ENCODE data around the gene IRF1.

IRF1 gene

GRCh38 chr5:132458651-132459030 lies 31.9 kb downstream of the IRF1 start:
- no peaks in the 10 kb centered on the region for H3K9me3 ChIP-seq (ENCODE audit: control insufficient read depth, low read length)
- H4K91ac ChIP-seq (ENCODE audit: low read length) = no peak overlapping the region
- H3K4me2 ChIP-seq (ENCODE audit: low read length, poor library complexity, severe bottlenecking) = no peak overlapping the region
- H3K18ac ChIP-seq (ENCODE audit: low read depth in 1 of 2, low read length in 2 of 2) = peak overlapping the region in 1 of 2 experiments; percentile 11
- no peak overlapping the region for H2AK5ac ChIP-seq (ENCODE audit: low read length, severe bottlenecking)
- no peak overlapping the region for H3K4ac ChIP-seq (ENCODE audit: low read depth in 1 of 2, low read length in 2 of 2)
- peaks cover 12% of the 10 kb centered on the region for H3K79me1 ChIP-seq (replicated peaks; ENCODE audit: low read length, poor library complexity, severe bottlenecking)
- H2BK12ac ChIP-seq (ENCODE audit: low read length in 2 of 2) = no peak overlapping the region
- H2BK120ac ChIP-seq (ENCODE audit: low read depth, low read length) = no peak overlapping the region
- no peaks in the 10 kb centered on the region for H3K27me3 ChIP-seq (ENCODE audit: control insufficient read depth in 1 of 2, insufficient read depth in 1 of 2, low read length in 2 of 2)
- peak overlapping the region; percentile 14 for H3K9ac ChIP-seq (ENCODE audit: low read length)
- no peak overlapping the region for H2BK5ac ChIP-seq (ENCODE audit: low read depth, low read length, poor library complexity, severe bottlenecking)
- H2BK15ac ChIP-seq (ENCODE audit: low read depth, poor library complexity, severe bottlenecking) = no peak overlapping the region
- H4K8ac ChIP-seq (ENCODE audit: low read length) = no peak overlapping the region
- H2AFZ ChIP-seq (ENCODE audit: low read depth, low read length) = no peak overlapping the region
- H3K4me1 ChIP-seq (ENCODE audit: control insufficient read depth, insufficient read depth, low read depth, low read length) = peaks cover 40% of the 10 kb centered on the region
- peak; percentile 79 for DNase-seq
- H3K4me3 ChIP-seq (ENCODE audit: insufficient read depth in 1 of 2, low read depth in 1 of 2, low read length in 2 of 2) = no peak overlapping the region
- H3K36me3 ChIP-seq (ENCODE audit: control insufficient read depth in 1 of 2, insufficient read depth in 2 of 2, low read depth in 1 of 2, low read length in 2 of 2) = peaks cover 4 to 12% of the 10 kb centered on the region in 2 experiments
- H3K14ac ChIP-seq (ENCODE audit: low read length in 2 of 2) = no peak overlapping the region
- H3K27ac ChIP-seq (ENCODE audit: low read length, poor library complexity, severe bottlenecking) = peak overlapping the region; percentile 95
- WGBS = no CpG with 5 or more reads among the region's 1 CpG
- H3K23ac ChIP-seq (ENCODE audit: low read length in 2 of 2) = no peak overlapping the region

GRCh38 chr5:132458226-132458560 lies 32.4 kb downstream of the IRF1 start:
- Histone ChIP-seq H2BK5ac (ENCODE audit: low read depth, low read length, poor library complexity, severe bottlenecking) (no peak overlapping the region), H2BK12ac (ENCODE audit: low read length in 2 of 2) (no peak overlapping the region), H4K8ac (ENCODE audit: low read length) (no peak overlapping the region), H3K23ac (ENCODE audit: low read length in 2 of 2) (no peak overlapping the region), H3K9ac (ENCODE audit: low read length) (peak overlapping the region; percentile 55), H3K18ac (ENCODE audit: low read depth in 1 of 2, low read length in 2 of 2) (no peak overlapping the region), H2AK5ac (ENCODE audit: low read length, severe bottlenecking) (no peak overlapping the region), H3K9me3 (ENCODE audit: control insufficient read depth, low read length) (no peaks in the 10 kb centered on the region), H3K27ac (ENCODE audit: low read length, poor library complexity, severe bottlenecking) (peak overlapping the region; percentile 95), H3K36me3 (ENCODE audit: control insufficient read depth in 1 of 2, insufficient read depth in 2 of 2, low read depth in 1 of 2, low read length in 2 of 2) (peaks cover 4 to 16% of the 10 kb centered on the region in 2 experiments), H3K27me3 (ENCODE audit: control insufficient read depth in 1 of 2, insufficient read depth in 1 of 2, low read length in 2 of 2) (no peaks in the 10 kb centered on the region), H3K79me1 (replicated peaks; ENCODE audit: low read length, poor library complexity, severe bottlenecking) (peaks cover 12% of the 10 kb centered on the region), H2BK120ac (ENCODE audit: low read depth, low read length) (no peak overlapping the region), H3K4me3 (ENCODE audit: insufficient read depth in 1 of 2, low read depth in 1 of 2, low read length in 2 of 2) (no peak overlapping the region), H3K14ac (ENCODE audit: low read length in 2 of 2) (no peak overlapping the region), H3K4me1 (ENCODE audit: control insufficient read depth, insufficient read depth, low read depth, low read length) (peaks cover 37% of the 10 kb centered on the region), H3K4ac (ENCODE audit: low read depth in 1 of 2, low read length in 2 of 2) (no peak overlapping the region), H3K4me2 (ENCODE audit: low read length, poor library complexity, severe bottlenecking) (no peak overlapping the region), H2BK15ac (ENCODE audit: low read depth, poor library complexity, severe bottlenecking) (no peak overlapping the region), H4K91ac (ENCODE audit: low read length) (no peak overlapping the region), H2AFZ (ENCODE audit: low read depth, low read length) (no peak overlapping the region)
- DNase-seq = peak; percentile 80
- WGBS = 100% methylated on average over 3 of the region's 3 CpGs

- H3K36me3 ChIP-seq (ENCODE audit: control insufficient read depth in 1 of 2, insufficient read depth in 2 of 2, low read depth in 1 of 2, low read length in 2 of 2) = peaks cover 4 to 16% of the 10 kb centered on the region in 2 experiments
Observed at GRCh38 chr5:132457371-132458225, 33.0 kb downstream of the IRF1 start.

GRCh38 chr5:132456987-132457361 lies 33.6 kb downstream of the IRF1 start:
- Histone ChIP-seq H3K4me2 (ENCODE audit: low read length, poor library complexity, severe bottlenecking) (no peak overlapping the region), H3K4me3 (ENCODE audit: insufficient read depth in 1 of 2, low read depth in 1 of 2, low read length in 2 of 2) (no peak overlapping the region), H3K36me3 (ENCODE audit: control insufficient read depth in 1 of 2, insufficient read depth in 2 of 2, low read depth in 1 of 2, low read length in 2 of 2) (peaks cover 4 to 16% of the 10 kb centered on the region in 2 experiments), H2BK12ac (ENCODE audit: low read length in 2 of 2) (peak overlapping the region; percentile 97 to 99), H2BK15ac (ENCODE audit: low read depth, poor library complexity, severe bottlenecking) (peak overlapping the region; percentile 95), H3K4ac (ENCODE audit: low read depth in 1 of 2, low read length in 2 of 2) (peak overlapping the region; percentile 90 to 98), H2BK5ac (ENCODE audit: low read depth, low read length, poor library complexity, severe bottlenecking) (no peak overlapping the region), H3K23ac (ENCODE audit: low read length in 2 of 2) (peak overlapping the region in 1 of 2 experiments; percentile 68), H3K9me3 (ENCODE audit: control insufficient read depth, low read length) (no peaks in the 10 kb centered on the region), H2BK120ac (ENCODE audit: low read depth, low read length) (peak overlapping the region; percentile 96), H3K14ac (ENCODE audit: low read length in 2 of 2) (peak overlapping the region in 1 of 2 experiments; percentile 73), H2AFZ (ENCODE audit: low read depth, low read length) (peak overlapping the region; percentile 29), H3K27me3 (ENCODE audit: control insufficient read depth in 1 of 2, insufficient read depth in 1 of 2, low read length in 2 of 2) (no peaks in the 10 kb centered on the region), H4K8ac (ENCODE audit: low read length) (peak overlapping the region; percentile 95), H3K79me1 (replicated peaks; ENCODE audit: low read length, poor library complexity, severe bottlenecking) (peaks cover 8% of the 10 kb centered on the region), H3K18ac (ENCODE audit: low read depth in 1 of 2, low read length in 2 of 2) (peak overlapping the region; percentile 92 to 96), H2AK5ac (ENCODE audit: low read length, severe bottlenecking) (peak overlapping the region; percentile 99), H3K4me1 (ENCODE audit: control insufficient read depth, insufficient read depth, low read depth, low read length) (peaks cover 31% of the 10 kb centered on the region), H4K91ac (ENCODE audit: low read length) (peak overlapping the region; percentile 95), H3K9ac (ENCODE audit: low read length) (peak overlapping the region; percentile 55), H3K27ac (ENCODE audit: low read length, poor library complexity, severe bottlenecking) (peak overlapping the region; percentile 95)
- WGBS = 92% methylated on average over 6 of the region's 6 CpGs
- DNase-seq = no peak

More at GRCh38 chr5:132457371-132458225, 33.0 kb downstream of the IRF1 start:
- Histone ChIP-seq H4K8ac (ENCODE audit: low read length) (peak overlapping the region; percentile 95), H2AK5ac (ENCODE audit: low read length, severe bottlenecking) (peak overlapping the region; percentile 99), H2AFZ (ENCODE audit: low read depth, low read length) (peak overlapping the region; percentile 29), H3K27me3 (ENCODE audit: control insufficient read depth in 1 of 2, insufficient read depth in 1 of 2, low read length in 2 of 2) (no peaks in the 10 kb centered on the region), H2BK5ac (ENCODE audit: low read depth, low read length, poor library complexity, severe bottlenecking) (peak overlapping the region; percentile 15), H3K79me1 (replicated peaks; ENCODE audit: low read length, poor library complexity, severe bottlenecking) (peaks cover 8% of the 10 kb centered on the region), H3K27ac (ENCODE audit: low read length, poor library complexity, severe bottlenecking) (peak overlapping the region; percentile 95), H3K18ac (ENCODE audit: low read depth in 1 of 2, low read length in 2 of 2) (peak overlapping the region; percentile 92 to 96), H2BK15ac (ENCODE audit: low read depth, poor library complexity, severe bottlenecking) (peak overlapping the region; percentile 73), H2BK120ac (ENCODE audit: low read depth, low read length) (peak overlapping the region; percentile 96), H3K23ac (ENCODE audit: low read length in 2 of 2) (no peak overlapping the region), H3K14ac (ENCODE audit: low read length in 2 of 2) (no peak overlapping the region), H3K9me3 (ENCODE audit: control insufficient read depth, low read length) (no peaks in the 10 kb centered on the region), H3K4ac (ENCODE audit: low read depth in 1 of 2, low read length in 2 of 2) (peak overlapping the region; percentile 69 to 90), H3K9ac (ENCODE audit: low read length) (peak overlapping the region; percentile 55), H4K91ac (ENCODE audit: low read length) (peak overlapping the region; percentile 95), H2BK12ac (ENCODE audit: low read length in 2 of 2) (peak overlapping the region; percentile 97 to 99), H3K4me1 (ENCODE audit: control insufficient read depth, insufficient read depth, low read depth, low read length) (peaks cover 31% of the 10 kb centered on the region), H3K4me2 (ENCODE audit: low read length, poor library complexity, severe bottlenecking) (no peak overlapping the region), H3K4me3 (ENCODE audit: insufficient read depth in 1 of 2, low read depth in 1 of 2, low read length in 2 of 2) (no peak overlapping the region)
- 31% methylated on average over 2 of the region's 2 CpGs for WGBS
- DNase-seq = peak; percentile 99
